ENCODE measurements around the gene MEGF6.
A peak's percentile ranks its signal among the peaks of the same experiment; 100 is the strongest.

MEGF6 gene

GRCh38 chr1:3459051-3459908 is 152.0 kb downstream of the MEGF6 start:
- DNase-seq (ENCODE audit: low spot score), result no peak

DNA sequence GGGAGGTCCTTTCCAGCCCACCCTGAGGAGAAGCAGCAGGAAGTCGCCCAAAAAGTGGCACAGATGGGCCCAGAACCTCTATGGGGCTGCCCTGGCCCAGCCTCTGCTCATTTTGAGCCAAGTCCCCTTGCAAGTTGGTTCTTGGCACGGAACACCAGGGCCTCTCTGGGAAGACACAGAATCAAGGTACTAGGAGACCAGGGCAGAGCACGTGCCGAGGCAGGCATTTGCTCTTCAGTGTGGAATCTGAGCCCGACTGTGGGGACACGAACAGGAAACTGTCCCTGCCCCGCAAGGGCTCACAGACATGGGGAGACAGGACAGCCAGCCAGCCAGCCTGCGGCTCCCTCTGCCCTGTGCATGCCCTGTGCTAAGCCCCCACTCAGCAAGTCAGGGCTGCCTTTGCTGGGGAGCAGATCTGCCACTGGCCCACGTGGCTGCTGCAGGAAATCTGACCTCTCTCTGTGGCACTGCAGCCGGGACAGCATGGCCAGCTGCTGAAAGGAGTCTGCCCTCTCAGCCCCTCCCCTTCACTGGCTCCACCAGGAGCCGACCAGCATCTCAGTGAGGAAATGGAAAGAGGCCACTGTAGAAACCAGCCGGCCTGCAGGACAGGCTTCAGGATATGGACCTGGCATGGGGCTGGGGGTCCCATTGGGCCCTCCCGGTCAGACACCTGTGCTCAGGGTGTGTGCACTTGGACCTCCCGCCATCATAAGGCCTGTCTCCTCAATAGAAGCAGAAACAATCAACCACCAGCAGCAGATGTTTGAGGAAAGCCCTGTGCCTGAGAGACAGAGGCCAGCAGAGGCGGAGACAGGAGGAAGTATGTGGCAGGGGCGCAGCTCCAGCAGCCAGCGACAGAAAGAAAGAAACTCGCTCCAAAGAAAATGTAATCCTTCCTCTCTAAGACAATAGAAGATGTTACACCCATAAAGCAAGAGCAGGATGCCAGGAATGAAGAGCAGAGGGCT is 153.1 kb downstream of the MEGF6 start:
- no peak for DNase-seq (ENCODE audit: low spot score)

DNA sequence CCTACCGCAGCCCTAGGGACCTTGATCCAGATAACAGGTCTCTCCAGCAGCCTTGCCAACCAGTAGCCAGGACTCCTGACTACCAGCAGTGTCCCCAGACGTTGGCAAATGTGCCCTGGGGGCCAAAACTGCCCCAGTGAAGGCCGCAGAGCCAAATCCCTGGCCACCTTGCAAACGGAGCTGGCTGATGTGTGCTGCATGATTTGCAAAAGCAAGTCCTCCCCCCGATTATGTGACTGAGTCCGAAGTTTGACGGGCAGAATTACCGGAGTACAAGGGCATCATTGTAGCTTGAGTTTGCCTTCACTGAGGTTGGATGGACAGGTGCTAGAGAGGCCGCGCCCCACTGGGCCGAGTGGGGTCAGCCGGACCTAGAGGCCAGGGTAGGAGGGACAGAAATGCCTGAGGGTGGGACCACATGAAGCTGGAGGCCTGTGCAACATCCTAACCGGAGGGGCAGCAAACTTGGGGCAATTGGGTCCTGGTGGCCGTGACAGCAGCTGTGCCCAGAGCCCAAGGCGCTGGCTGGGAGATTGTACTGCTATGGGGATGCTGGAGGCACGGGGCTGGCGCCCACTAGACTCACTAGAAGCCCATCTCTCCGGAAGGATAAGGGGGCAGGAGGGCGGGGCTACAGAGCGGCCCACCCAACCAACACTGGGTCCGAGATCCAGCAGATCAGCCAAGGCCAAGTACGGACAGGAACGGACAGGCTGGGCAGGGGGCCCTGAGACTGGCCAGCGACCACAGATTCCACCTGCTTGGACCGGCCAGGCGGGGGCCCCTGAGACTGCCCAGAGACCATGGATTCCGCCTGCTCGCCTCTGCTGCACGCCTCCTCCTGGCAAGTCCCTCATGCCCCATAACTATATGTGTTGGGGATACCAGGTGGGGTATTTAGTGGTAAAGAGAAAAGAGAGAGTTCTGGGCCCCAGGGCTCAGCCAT is 154.1 kb downstream of the MEGF6 start:
- DNase-seq (ENCODE audit: low spot score), result no peak

DNA sequence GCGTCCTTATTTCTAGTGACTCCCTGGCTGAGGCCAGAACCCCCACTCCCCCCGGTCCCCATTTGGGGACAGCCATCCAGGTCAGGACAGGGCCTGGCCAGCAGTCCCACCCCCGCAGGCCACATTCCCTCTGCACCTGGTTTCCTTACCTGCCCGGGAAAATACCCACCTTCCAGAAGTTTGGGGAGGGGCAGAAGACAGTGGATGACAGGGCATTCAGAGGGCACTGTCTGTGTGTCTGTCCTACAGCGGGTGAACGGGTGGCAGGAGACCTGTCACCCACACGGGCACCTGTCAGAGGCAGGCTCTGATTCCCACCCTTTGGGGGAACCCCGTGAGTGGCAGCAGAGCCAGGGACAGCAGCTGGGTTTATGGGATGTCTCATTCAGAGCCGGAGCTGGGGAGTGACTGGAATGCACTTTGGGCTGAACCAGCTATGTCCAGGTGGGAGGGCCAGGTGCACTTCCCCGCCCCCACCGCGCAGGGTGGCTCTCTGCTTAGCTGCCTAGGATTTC is 154.8 kb downstream of the MEGF6 start:
- DNase-seq (ENCODE audit: low spot score), result no peak

DNA sequence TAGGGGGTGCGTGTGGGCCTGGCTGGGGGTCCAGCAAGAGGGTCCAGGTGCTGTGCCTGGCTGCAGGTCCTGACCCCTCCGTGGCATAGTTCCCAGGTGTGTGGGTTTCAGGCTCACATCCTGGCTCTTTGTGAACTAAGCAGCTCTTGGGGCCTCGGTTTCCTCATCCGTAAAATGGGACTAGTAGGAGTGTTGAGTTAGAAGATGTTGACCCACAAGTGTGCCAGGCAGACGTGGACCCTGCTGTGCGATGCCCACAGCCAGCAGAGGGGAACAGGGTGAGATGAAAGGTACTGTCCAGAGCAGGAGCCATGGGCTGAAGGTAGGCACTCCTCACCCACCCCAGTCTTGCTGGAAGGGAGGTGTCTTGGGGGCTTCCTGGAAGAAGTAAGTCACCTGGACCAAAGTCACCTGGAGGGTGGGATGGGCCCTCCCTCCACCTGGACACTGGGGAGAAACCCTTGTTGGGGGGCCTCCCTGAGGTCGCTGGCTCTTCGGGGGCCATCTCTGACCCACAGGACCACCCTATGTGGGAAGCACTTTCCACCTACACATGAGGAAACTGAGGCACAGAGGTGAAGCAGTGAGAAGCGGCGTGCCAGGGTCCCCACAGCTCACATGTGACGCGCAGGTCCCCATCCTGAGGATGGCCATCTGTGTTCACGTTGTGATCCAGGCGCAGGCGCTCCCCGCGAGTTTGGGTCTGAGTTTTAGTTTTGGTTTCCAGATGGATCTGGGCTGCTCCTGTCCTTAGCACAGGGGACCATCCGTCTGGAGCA is 155.4 kb downstream of the MEGF6 start:
- DNase-seq (ENCODE audit: low spot score), result no peak

DNA sequence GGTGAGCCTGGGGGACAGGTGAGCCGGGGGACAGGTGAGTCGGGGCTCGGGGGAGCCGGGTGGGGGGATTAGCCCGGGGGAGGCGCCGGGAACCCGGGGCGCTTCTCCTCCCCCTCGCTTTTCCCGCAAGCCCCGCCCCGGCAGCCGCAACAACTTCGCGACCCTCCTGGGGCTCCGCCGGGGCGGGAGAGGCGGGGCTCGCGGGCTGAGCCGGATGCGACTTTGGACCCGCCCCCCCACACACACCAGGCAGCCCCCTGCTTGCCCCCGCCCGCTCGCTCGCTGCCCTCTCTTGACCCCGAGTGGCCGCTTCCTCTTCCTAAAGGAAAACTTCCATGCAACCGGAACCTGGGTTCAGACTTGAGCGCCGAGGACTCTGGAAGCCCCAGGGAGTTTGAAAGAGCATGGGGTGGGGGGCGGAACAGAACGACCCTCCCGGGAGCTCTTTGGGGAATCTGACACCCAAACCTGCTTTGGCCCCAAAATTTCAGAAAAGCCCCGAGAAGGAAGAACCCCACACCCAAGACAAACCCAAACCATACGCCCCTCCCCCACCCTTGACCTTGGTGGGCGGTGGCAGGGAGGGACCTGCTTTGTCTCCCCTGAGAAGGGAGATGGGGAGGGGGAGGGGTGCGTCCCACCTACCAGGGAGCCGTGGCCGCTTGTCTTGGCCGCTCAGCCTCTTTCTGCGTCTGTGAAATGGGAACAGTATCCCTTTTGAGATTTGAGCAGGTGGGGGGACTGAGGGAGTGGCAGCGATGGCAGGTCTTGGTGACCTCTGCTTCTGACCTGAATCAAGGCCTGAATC is 156.3 kb downstream of the MEGF6 start:
- DNase-seq (ENCODE audit: low spot score), result peak; percentile 67

DNA sequence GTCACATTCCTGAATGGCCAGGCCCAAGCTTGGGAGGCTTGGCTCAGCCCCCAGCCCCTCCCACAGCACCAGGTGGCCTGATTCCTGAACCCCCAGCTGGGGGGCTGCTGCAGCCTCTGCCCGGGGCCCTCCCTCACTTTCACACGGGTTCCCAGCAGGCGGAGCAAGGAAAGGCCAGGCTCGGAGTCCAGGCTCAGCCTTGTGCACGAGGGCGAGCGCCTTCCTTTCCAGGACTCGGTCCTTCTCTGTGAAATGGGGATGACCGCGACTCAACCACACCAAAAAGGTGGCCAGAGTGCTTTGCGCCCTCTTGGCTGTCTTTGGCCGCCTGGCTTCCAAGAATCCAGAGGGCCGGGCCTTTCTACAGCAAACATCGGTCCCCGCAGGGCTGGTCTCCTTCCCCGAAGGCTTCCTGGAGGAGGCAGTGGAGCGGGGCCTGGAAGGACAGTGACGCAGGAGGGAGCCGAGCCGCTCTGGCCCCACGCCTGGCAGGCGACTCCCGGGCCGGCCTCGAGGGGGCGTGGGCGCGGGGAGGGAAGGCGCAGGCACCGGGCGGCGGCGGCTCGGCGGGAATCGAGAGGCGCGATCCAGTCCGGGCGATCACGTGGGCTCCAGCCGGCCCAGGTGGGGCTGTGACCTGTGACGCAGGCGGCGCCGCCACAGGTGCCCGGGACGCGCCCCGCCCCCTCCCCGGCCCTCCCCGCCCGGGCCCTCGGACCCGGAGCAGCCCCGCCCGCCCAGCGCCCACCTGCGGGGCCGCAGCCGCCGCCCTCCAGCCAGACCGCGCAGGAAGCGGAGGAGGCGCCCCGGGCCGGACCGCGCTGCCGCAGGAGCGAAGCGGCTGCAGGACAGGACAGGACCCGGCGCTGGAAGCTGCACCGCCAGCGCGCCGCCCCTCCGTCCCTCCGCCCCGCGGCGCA is 157.2 kb downstream of the MEGF6 start, which contains the start of gene ARHGEF16:
Gene ARHGEF16, plus strand, starts transcription at position 775 of the 920 bp plus-strand sequence. CDS start 8,420 bp downstream, outside the sequence.
- DNase-seq (ENCODE audit: low spot score), result peak; percentile 85

- peak; percentile 87 for DNase-seq (ENCODE audit: low spot score)
Measured at GRCh38 chr1:3453203-3453761, 158.0 kb downstream of the MEGF6 start.

GRCh38 chr1:3452866-3453175 is 158.5 kb downstream of the MEGF6 start:
- no peak for DNase-seq (ENCODE audit: low spot score)

DNA sequence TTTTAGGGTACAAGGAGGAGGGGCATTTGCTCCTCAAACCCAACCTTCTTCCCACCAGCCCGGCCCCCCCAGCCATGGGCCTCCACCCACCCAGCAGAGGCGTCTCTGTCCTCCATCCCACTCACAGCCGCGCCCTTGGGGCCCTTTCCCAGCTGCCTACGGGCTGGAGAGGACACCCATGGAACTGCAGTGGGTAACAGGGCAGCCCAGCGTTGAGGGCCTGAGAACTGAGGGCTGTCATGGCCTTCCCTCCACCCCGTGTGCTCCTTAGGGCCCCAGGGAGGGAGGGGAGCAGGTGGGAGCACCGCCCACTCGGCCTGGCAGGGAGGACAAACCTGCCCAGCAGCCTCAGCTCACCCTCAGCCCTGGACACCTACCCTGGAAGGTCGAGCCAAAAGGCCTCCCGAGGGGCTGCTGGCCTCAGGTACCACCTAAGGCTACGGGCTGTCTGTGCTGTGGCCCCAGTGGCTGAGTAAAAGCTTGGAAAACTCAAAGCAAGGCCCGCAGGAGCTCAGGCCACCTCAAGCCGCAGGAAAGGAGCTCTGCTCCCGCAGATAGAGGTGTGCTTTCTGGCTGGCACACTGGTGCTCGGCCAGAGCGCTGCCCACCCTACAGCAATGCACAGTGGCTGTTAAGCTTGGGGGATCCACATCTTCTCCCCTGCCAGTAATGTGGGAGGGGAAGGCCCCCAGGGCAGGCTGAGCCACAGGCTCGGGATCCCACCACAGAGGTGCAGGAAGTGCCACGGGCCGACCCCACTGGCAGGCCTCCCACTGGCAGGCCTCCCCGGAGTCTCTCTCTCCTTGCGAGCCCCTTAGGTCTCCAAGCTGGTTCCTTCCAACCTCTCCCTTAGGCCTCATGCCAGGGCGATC is 159.1 kb downstream of the MEGF6 start:
- no peak for DNase-seq (ENCODE audit: low spot score)

DNA sequence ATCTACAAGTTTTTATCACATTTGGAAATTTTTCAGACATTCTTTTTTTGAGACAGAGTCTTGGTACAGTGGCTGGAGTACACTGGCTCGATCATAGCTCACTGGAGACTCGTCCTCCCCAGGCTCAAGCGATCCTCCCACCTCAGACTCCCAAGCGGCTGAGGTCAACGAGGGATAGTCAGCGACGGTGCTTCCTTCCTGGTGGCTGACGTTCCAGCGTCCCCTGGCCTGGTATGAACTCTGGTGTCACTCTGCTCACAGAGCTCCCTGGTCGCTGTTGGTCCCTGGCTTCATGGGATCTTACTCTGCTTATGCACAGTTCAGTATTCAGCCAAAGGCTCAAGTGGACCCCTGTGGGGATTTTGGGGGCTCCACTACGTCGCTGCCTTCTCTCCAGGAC is 160.3 kb downstream of the MEGF6 start:
- no peak for DNase-seq (ENCODE audit: low spot score)

GRCh38 chr1:3450202-3450863 is 161.0 kb downstream of the MEGF6 start:
- no peak for DNase-seq (ENCODE audit: low spot score)

DNA sequence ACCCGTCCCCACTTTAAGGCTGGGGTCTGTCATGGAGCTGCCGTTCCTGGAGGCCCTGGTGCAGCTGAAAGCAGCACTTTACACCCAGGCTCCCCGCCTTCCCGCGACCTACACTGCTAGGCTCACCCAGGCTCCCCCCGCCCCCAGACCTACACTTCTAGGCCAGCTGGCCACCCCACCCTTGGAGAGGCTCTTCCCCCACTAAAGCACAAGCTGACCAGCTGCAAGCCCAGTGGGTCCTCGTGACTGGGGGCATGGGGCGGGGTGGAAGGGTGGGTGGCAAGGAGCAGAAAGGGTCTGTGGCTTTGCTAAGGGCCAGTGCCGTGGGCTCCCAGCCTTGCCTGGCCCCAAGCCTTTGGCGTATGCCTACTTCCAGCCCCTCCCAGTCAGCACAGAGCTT is 166.6 kb downstream of the MEGF6 start:
- DNase-seq (ENCODE audit: low spot score), result no peak

DNA sequence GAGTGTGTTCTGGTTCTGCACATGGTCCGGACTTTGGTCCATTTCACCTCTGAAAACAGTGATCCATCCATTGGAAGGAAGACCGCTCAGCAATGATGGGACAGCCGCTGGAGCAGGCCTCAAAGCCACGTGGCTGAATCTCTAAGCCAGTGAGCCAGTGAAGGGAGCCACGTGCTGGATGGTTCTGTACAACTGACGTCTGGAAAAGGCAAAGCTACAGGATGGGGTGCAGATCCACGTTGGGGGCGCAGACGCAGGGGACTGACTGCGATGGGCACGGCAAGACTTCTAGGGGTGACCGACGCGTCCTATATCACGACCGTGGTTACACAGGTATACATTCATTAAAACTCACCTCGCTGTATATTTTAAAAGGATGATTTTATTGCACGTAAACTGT is 167.0 kb downstream of the MEGF6 start:
- no peak for DNase-seq (ENCODE audit: low spot score)

DNA sequence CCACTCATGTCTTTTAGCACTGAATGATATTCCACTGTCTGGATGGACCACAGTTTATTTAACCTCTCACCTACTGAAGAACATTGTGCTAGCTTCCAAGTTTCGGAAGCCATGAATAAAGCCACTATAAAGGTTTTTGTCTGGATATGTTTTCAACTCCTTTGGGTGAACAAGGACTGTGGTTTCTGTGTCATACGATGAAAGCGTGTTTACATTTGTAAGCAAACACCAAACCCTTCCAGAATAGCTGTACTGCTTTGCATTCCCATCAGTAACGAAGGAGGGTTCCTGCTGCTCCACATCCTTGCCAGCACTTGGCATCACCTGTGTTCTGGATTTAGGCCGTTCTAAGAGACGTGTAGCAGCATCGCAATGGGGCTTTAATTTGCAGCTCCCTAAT is 167.5 kb downstream of the MEGF6 start:
- no peak for DNase-seq (ENCODE audit: low spot score)

GRCh38 chr1:3442901-3443300 is 168.4 kb downstream of the MEGF6 start:
- DNase-seq (ENCODE audit: low spot score), result no peak

DNA sequence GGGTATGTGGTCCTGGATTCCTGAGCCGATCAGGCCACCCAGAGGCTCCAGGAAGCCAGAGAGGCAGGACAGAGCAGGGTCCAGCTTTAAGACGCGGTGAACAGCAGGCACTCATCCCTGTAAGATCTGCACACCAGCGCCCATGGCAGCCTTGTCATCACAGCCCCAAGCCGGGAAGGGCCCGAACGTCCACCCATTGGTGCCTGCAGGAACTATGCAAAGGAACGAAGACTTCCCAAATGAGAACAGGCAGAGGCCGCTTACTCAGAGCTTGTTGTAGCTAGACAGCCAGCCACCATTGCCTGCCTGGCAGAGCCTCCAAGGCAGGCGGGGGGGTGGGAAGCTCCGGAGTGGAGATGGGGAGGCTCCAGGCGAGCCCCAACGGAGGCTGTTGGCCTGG is 169.0 kb downstream of the MEGF6 start:
- no peak for DNase-seq (ENCODE audit: low spot score)

Measured in HuH-7.5 (cell line).